Right lobe of liver (tissue), 4 donors: Measurements from ENCODE around the gene PFKFB4.
"Not testable (repeated sequence)": the region's sequence is repeated elsewhere in the genome, so short reads cannot be mapped to it uniquely, and the experiment has no call there.

Source experiments
- CTCF ChIP-seq, 4 donors: fragments of 200-600 bp in 3 of 4; fragments of 450-650 bp in 1 of 4; IDR thresholded peaks; one replicate each; pipeline versions ENCODE4 v1.5.1 to v1.8.0; 2016 to 2022; ENCODE audit warnings: antibody characterized with exemption in 4 of 4, mild to moderate bottlenecking in 2 of 4
- POLR2A ChIP-seq: fragments of 450-650 bp; IDR thresholded peaks from one replicate; pipeline ENCODE4 v1.6.1; 2017; ENCODE audit warnings: antibody characterized with exemption, mild to moderate bottlenecking
- donor health status: DM: no; HTN: no; CAD: no.
- donor health status: DM: no; HTN: no; CAD: no.
- donor health status: DM: no; HTN: yes; CAD: no.

GRCh38 chr3:48480891-48481290 lies 75.7 kb downstream of the PFKFB4 start:
- not testable (repeated sequence) for TF ChIP-seq CTCF (IDR thresholded peaks at IDR 0.05); POLR2A
